DND-41 (cell line): ENCODE data around the gene ACSM2B.
"Not testable (repeated sequence)": the region's sequence is repeated elsewhere in the genome, so short reads cannot be mapped to it uniquely, and the experiment has no call there.

Experiments used
- ATAC-seq: fragments of 200-7000 bp; cut with Tn5 transposase; 3 replicates; pipeline ENCODE4 v1.9.1; 2021; ENCODE audit warnings: low read depth; ENCODE audit not compliant: insufficient read depth
- DNase-seq: peaks from one replicate; pipeline ENCODE4 v3.0.0-alpha.2; 2020
- H2AFZ ChIP-seq: 2 replicates; pipeline ENCODE4 v1.6.0; 2012; ENCODE audit warnings: low read depth, low read length
- H3K27ac ChIP-seq: 2 replicates; pipeline ENCODE4 v1.5.1; 2012; ENCODE audit warnings: low read length, inconsistent platforms
- H3K27me3 ChIP-seq: fragments of 200-600 bp; sonication (generic); 2 replicates; pipeline ENCODE4 v1.6.0; 2012; ENCODE audit warnings: low read length, mild to moderate bottlenecking, inconsistent platforms; ENCODE audit not compliant: insufficient read depth, poor library complexity
- H3K36me3 ChIP-seq: 2 replicates; pipeline ENCODE4 v1.5.1; 2012; ENCODE audit warnings: low read length, inconsistent platforms; ENCODE audit not compliant: insufficient read depth
- H3K4me1 ChIP-seq: 2 replicates; pipeline ENCODE4 v1.5.1; 2012; ENCODE audit warnings: mild to moderate bottlenecking, low read length; ENCODE audit not compliant: insufficient read depth
- H3K4me2 ChIP-seq: 2 replicates; pipeline ENCODE4 v1.6.0; 2012; ENCODE audit warnings: mild to moderate bottlenecking, moderate library complexity, low read length, inconsistent platforms; ENCODE audit not compliant: insufficient read depth
- H3K4me3 ChIP-seq, 2 experiments: fragments of 200-600 bp in 1 of 2; shearing (Covaris generic) in 1 of 2; 2 replicates each; pipeline ENCODE4 v1.5.1; 2012 to 2016; ENCODE audit warnings: inconsistent platforms in 2 of 2, low read length in 2 of 2, mild to moderate bottlenecking in 2 of 2, low read depth in 1 of 2, moderate library complexity in 1 of 2
- H3K79me2 ChIP-seq: 2 replicates; pipeline ENCODE4 v1.6.0; 2012; ENCODE audit warnings: low read length, inconsistent platforms; ENCODE audit not compliant: insufficient read depth
- H3K9ac ChIP-seq: 2 replicates; pipeline ENCODE4 v1.6.0; 2012; ENCODE audit warnings: low read depth, mild to moderate bottlenecking, inconsistent platforms, low read length, moderate library complexity
- H3K9me3 ChIP-seq: 2 replicates; pipeline ENCODE4 v1.5.1; 2012; ENCODE audit warnings: low read length, moderate library complexity, mild to moderate bottlenecking, inconsistent platforms; ENCODE audit not compliant: insufficient read depth, severe bottlenecking
- H4K20me1 ChIP-seq: 2 replicates; pipeline ENCODE4 v1.6.0; 2012; ENCODE audit warnings: low read length; ENCODE audit not compliant: insufficient read depth
- CTCF ChIP-seq: IDR thresholded peaks from 2 replicates; pipeline ENCODE4 v1.5.1; 2012; ENCODE audit warnings: borderline replicate concordance, low read length, moderate library complexity, mild to moderate bottlenecking; ENCODE audit not compliant: poor library complexity, severe bottlenecking; ENCODE audit errors: extremely low read depth
- EZH2 ChIP-seq: IDR thresholded peaks from 3 replicates; pipeline ENCODE4 v1.6.1; 2012; ENCODE audit warnings: borderline replicate concordance, low read depth, mild to moderate bottlenecking, moderate library complexity, low read length, inconsistent platforms; ENCODE audit not compliant: severe bottlenecking

ACSM2B gene

DNA sequence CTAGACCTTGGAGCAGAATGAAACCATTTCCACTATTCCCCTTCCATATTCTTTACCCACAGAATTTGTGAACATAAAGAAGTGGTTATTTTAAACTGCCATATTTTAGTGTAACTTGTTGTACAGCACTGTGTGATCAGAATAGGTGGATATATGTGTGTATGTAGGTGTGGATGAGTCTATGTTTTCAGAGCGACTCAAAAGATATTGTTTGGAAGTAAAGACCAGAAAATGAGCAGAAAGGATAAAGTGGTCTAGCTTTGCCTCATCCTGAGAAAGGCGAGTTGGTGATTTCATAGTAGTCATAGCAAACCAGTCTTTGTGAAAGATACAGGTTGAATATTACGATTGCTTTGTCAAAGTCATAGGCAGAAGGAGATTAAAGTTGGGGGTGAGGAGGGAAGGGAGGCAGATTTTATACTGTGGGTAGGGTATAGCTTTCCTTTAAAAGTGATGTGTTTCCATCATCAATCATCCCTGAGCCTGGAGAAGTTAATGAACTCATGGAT is 43.8 kb downstream of the ACSM2B start:
- not testable (repeated sequence) for ATAC-seq, H3K79me2 ChIP-seq, DNase-seq, H3K4me2 ChIP-seq, H3K27ac ChIP-seq, H2AFZ ChIP-seq, H3K9me3 ChIP-seq, H3K27me3 ChIP-seq, H3K4me1 ChIP-seq, H4K20me1 ChIP-seq, H3K9ac ChIP-seq, H3K4me3 ChIP-seq, H3K36me3 ChIP-seq

GRCh38 chr16:20531795-20532194 is 44.4 kb downstream of the ACSM2B start:
- not testable (repeated sequence) for H3K27me3 ChIP-seq, H3K79me2 ChIP-seq, DNase-seq, H4K20me1 ChIP-seq, H3K4me3 ChIP-seq, ATAC-seq, H3K9ac ChIP-seq, H3K4me2 ChIP-seq, H3K27ac ChIP-seq, H3K36me3 ChIP-seq, H2AFZ ChIP-seq, H3K9me3 ChIP-seq, H3K4me1 ChIP-seq

- Histone ChIP-seq H3K9ac (no peak overlapping the region), H3K4me1 (no peaks in the 10 kb centered on the region), H3K27ac (no peak overlapping the region), H3K9me3 (no peaks in the 10 kb centered on the region), H3K4me3 (no peak overlapping the region), H2AFZ (no peak overlapping the region), H3K27me3 (no peaks in the 10 kb centered on the region), H3K36me3 (no peaks in the 10 kb centered on the region), H4K20me1 (no peaks in the 10 kb centered on the region), H3K4me2 (no peak overlapping the region), H3K79me2 (no peaks in the 10 kb centered on the region)
- DNase-seq (no peak), ATAC-seq (no peak)
- no peak for TF ChIP-seq CTCF
- no peak for TF ChIP-seq EZH2
These were observed 56.1 kb downstream of the ACSM2B start for GRCh38 chr16:20520103-20520502.

DNA sequence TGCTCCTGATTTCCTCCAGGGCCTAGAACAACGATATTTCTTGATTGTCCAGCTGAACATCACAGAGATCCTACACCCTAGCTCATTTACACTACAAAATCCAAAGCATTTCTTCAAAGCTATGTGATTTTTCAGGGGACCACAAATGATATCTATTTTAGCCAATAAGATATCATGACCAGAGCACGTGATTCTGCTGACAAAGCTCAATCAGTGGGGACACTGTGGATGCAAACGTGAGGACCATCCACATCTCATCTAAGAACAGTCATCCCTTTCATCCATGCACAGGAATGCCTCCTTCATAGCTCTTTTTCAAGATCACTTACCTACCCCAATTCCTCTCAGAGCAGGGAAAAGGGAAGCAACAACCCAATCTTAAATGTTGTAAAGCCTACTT is 56.9 kb downstream of the ACSM2B start:
- Histone ChIP-seq H3K36me3 (no peaks in the 10 kb centered on the region), H3K9ac (no peak overlapping the region)
- TF ChIP-seq CTCF (no peak), EZH2 (no peak)

More for the DNA sequence above, 56.9 kb downstream of the ACSM2B start:
- Histone ChIP-seq H2AFZ (no peak overlapping the region), H3K4me2 (no peak overlapping the region), H3K79me2 (no peaks in the 10 kb centered on the region), H3K4me3 (no peak overlapping the region), H4K20me1 (no peaks in the 10 kb centered on the region), H3K27ac (no peak overlapping the region), H3K9me3 (no peaks in the 10 kb centered on the region), H3K27me3 (no peaks in the 10 kb centered on the region), H3K4me1 (no peaks in the 10 kb centered on the region)
- DNase-seq = no peak
- ATAC-seq = no peak
